Activated CD8-positive, alpha-beta memory T cell treated with anti-CD3 and anti-CD28 coated beads, Interleukin-2, amount 50 U/mL, for 1 hour (primary cell): Measurements from ENCODE around the gene PRR19.

Experiments
- DNase-seq: peaks from one replicate; pipeline ENCODE4 v3.0.0-alpha.2; 2020; ENCODE audit errors: extremely low read depth

The PRR19 gene

GRCh38 chr19:42349378-42350107 is 47.6 kb downstream of the PRR19 start:
- no peak for DNase-seq

- no peak for DNase-seq
These were observed 48.5 kb downstream of the PRR19 start for GRCh38 chr19:42350417-42350816.

- no peak for DNase-seq
These were observed 49.3 kb downstream of the PRR19 start for GRCh38 chr19:42351079-42351735.

GRCh38 chr19:42352301-42353259 is 50.6 kb downstream of the PRR19 start:
- no peak for DNase-seq

- no peak for DNase-seq
These were observed 51.5 kb downstream of the PRR19 start for GRCh38 chr19:42353341-42354015.

GRCh38 chr19:42355896-42356295 is 54.0 kb downstream of the PRR19 start:
- DNase-seq, result no peak

- DNase-seq, result no peak
These were observed 54.8 kb downstream of the PRR19 start for GRCh38 chr19:42356686-42357085.

GRCh38 chr19:42357290-42357689 is 55.4 kb downstream of the PRR19 start:
- DNase-seq, result no peak
